Measurements from ENCODE around the gene LOXL3. TPM values are rescaled to one million over a fixed set of nuclear protein-coding genes. Genes with fewer than 3 reads are reported as not detected.

The LOXL3 gene
- total and polyA plus RNA-seq, 2 donors (not counting 1 experiment from before 2014, with no cell fraction given) = 0.97 to 1.2 TPM

DNA sequence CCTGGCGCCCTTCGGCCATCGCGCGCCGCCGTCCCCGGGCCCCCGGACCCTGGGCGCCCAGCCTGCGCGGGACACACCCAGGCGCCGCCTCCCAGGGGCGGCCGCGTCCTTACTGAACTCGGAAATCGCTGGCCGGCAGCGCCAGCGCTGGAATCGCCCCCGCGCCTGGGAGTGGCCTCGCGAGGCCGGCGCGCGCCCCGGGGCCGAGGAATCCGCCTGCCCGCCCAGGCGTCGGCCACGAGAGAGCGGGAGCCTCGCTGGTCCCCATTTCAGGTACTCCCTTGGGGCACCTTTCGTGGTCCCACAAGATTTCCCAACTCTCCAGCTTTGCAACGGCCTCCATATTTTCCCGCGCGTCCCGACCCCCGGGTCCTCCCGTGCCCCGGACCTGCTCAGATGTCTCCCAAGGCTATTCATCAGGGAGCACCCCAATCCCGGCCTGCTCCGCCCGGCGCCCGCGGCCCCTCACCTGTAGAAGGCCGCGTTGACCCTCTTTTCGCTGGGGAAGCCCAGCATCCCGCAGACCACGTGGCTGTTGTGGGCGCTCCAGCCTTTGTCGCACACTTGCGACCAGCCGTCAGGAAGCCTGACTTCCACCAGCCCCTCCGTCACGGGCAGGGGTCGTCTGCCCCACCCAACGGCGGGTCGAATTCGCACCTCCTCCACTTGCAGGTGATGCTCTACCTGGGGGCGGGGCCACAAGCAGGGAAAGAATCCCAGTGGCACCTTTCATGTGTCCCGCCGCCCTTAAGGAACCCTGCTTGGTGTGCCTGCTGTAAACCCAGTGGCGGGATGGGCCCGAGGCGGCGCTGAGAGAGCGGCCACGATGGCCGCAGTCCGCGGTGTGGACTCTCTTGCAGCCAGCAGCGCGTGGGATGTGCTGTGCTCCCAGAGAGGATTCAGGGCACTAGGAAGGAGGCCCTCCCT lies 4.6 kb downstream of the LOXL3 start:
- Histone ChIP-seq H3K36me3 (replicated peaks in 1 of 2; ENCODE audit: control extremely low read depth in 1 of 2, control insufficient read depth in 1 of 2, extremely low read depth in 1 of 2, insufficient read depth in 2 of 2, low read length in 1 of 2) (no peaks in the 10 kb centered on the region), H4K20me1 (ENCODE audit: control insufficient read depth, insufficient read depth, low read length, poor library complexity, severe bottlenecking) (no peaks in the 10 kb centered on the region), H2AFZ (ENCODE audit: insufficient read depth, low read depth, low read length, poor library complexity, severe bottlenecking) (peak overlapping the region; percentile 88), H3K4me1 (ENCODE audit: control insufficient read depth in 2 of 2, insufficient read depth in 2 of 2, low read length in 2 of 2) (peaks cover 24 to 35% of the 10 kb centered on the region in 2 donors), H3K27ac (ENCODE audit: low read length in 2 of 2) (no peak overlapping the region), H3K79me2 (ENCODE audit: control insufficient read depth, insufficient read depth, low read length) (peaks cover 6% of the 10 kb centered on the region), H3K9me3 (ENCODE audit: control extremely low read depth in 1 of 3, control insufficient read depth in 2 of 3, insufficient read depth in 1 of 3, low read length in 2 of 3) (no peaks in the 10 kb centered on the region), H3K4me2 (replicated peaks; ENCODE audit: low read depth, low read length, poor library complexity, severe bottlenecking) (peak overlapping the region; percentile 94), H3K27me3 (replicated peaks in 1 of 4; ENCODE audit: control extremely low read depth in 1 of 4, control insufficient read depth in 3 of 4, insufficient read depth in 4 of 4, low read length in 3 of 4) (peaks cover 0 to 30% (median 22%) of the 10 kb centered on the region in 4 experiments), H3K4me3 (ENCODE audit: control extremely low read depth in 1 of 5, extremely low read depth in 1 of 5, insufficient read depth in 1 of 5, low read depth in 2 of 5, low read length in 4 of 5) (peak overlapping the region in 4 of 5 experiments; percentile 45 to 73 (median 61)), H3K9ac (ENCODE audit: low read length) (peak overlapping the region; percentile 69)
- Mint-ChIP-seq H3K4me3 (peak overlapping the region; percentile 80), H3K27ac (no peak overlapping the region), H3K27me3 (peaks cover 13% of the 10 kb centered on the region), H3K9me3 (ENCODE audit: insufficient read depth) (no peaks in the 10 kb centered on the region), H3K4me1 (peaks cover 19% of the 10 kb centered on the region)
- POLR2A ChIA-PET = interaction anchor here (1.6 kb wide), 1 partner anchor 18 kb away, joined by 5 read pairs; no protein-coding TSS in a partner anchor
- peak; percentile 44 for ATAC-seq (ENCODE audit: low read depth)
- CTCF ChIA-PET = interaction anchor here (1.1 to 2.5 kb wide), 4 partner anchors 10 to 46 kb away, joined by 3 to 8 read pairs (median 4); no protein-coding TSS in a partner anchor
- peak; percentile 40 for DNase-seq
- TF ChIP-seq, protein P1, sequence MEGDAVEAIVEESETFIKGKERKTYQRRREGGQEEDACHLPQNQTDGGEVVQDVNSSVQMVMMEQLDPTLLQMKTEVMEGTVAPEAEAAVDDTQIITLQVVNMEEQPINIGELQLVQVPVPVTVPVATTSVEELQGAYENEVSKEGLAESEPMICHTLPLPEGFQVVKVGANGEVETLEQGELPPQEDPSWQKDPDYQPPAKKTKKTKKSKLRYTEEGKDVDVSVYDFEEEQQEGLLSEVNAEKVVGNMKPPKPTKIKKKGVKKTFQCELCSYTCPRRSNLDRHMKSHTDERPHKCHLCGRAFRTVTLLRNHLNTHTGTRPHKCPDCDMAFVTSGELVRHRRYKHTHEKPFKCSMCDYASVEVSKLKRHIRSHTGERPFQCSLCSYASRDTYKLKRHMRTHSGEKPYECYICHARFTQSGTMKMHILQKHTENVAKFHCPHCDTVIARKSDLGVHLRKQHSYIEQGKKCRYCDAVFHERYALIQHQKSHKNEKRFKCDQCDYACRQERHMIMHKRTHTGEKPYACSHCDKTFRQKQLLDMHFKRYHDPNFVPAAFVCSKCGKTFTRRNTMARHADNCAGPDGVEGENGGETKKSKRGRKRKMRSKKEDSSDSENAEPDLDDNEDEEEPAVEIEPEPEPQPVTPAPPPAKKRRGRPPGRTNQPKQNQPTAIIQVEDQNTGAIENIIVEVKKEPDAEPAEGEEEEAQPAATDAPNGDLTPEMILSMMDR (IDR thresholded peaks at IDR 0.05) = no peak
- TF ChIP-seq EZH2 (IDR thresholded peaks at IDR 0.05; ENCODE audit: borderline replicate concordance, insufficient read depth, low read depth, low read length, poor library complexity, severe bottlenecking) = peak; percentile 64
- WGBS (ENCODE audit: insufficient coverage) = 2% methylated on average over 85 of the region's 85 CpGs
- intact Hi-C loops (cut with micrococcal nuclease) = no loop called here
